Rectal smooth muscle tissue (tissue), 1 donor: Measurements from ENCODE around the gene TMED1.
"Not testable (repeated sequence)": the region's sequence is repeated elsewhere in the genome, so short reads cannot be mapped to it uniquely, and the experiment has no call there.

ENCODE experiments used
- H3K27ac ChIP-seq: one replicate; pipeline ENCODE4 v1.7.0; 2013; ENCODE audit warnings: low read depth, low read length, inconsistent platforms
- H3K27me3 ChIP-seq: one replicate; pipeline ENCODE4 v1.7.0; 2013; ENCODE audit warnings: low read length; ENCODE audit not compliant: control insufficient read depth, insufficient read depth
- H3K36me3 ChIP-seq: one replicate; pipeline ENCODE4 v1.7.0; 2013; ENCODE audit warnings: low read length; ENCODE audit not compliant: control insufficient read depth, insufficient read depth
- H3K4me1 ChIP-seq: one replicate; pipeline ENCODE4 v1.7.0; 2013; ENCODE audit warnings: low read length; ENCODE audit not compliant: control insufficient read depth, insufficient read depth
- H3K4me3 ChIP-seq: one replicate; pipeline ENCODE4 v1.7.0; 2013; ENCODE audit warnings: low read length
- H3K9ac ChIP-seq: one replicate; pipeline ENCODE4 v1.7.0; 2013; ENCODE audit warnings: low read length

TMED1 gene

DNA sequence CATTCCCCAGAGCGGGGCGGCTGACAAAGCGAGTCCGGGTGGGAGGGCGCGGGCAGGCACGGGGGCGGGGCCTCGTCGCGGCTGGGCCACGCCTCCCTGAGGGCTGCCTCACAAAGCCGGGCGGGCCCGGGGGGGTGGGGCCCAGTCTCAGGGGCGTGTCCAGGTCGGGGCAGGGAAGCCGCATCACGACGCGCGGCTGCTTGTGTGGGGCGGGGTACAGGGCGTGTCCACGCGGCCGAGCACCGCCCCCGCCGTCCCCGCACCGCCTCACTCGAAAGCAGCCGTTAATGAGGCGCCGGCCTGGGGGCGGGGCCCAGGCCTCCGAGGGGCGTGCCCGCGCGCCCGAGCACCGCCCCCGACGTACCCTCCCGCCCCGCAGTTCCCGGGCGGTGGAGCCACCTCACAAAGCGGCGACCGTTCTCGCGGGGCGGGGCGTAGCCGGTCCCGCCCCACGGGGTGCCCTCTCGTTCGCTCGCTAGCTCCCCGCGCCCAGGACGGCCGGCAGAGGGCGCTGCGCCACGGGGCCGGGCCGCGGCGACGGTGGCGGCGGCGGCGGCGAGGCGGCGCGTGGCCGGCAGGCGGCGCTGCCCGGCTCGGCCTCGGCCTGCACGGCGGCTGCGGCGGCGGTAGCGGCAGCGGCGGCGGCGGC, 35.1 kb upstream of the TMED1 start, which contains the start of gene CARM1:
Gene CARM1, plus strand, starts transcription at position 599 of the 649 bp plus-strand sequence. CDS start 150 bp downstream, outside the sequence.
- Histone ChIP-seq H3K9ac (peak within 1 kb of the TSS; percentile 90), H3K27me3 (no peaks in the 10 kb centered on the region), H3K27ac (peak within 1 kb of the TSS; percentile 87), H3K4me3 (peak within 1 kb of the TSS; percentile 92), H3K4me1 (no peaks in the 10 kb centered on the region), H3K36me3 (no peaks in the 10 kb centered on the region)

DNA sequence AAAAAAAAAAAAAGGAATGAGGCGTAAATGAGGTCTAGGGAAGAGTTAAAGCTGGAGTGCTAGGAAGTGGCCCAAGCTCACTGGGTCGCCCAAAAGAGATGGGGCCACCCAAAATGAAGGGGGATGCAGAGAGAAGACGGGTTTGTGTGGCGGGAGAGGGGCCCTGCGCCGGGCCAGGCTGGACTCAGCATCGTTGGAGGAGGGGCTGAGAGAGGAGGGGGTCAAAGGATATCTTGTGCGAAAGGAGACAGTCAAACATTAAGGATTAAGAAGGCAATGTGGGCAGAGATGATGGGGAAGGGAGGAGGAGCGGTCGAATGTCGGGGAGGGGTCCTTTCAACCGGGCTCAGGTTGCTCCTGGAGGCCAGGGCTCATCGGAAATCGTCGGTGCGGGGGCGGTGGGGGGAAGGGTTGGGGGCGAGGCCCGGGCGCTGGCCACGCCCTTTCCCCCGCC, 34.5 kb upstream of the TMED1 start:
- H3K9ac ChIP-seq = no peak overlapping the region
- H3K36me3 ChIP-seq = no peaks in the 10 kb centered on the region
- H3K27me3 ChIP-seq = no peaks in the 10 kb centered on the region
- no peaks in the 10 kb centered on the region for H3K4me1 ChIP-seq
- H3K4me3 ChIP-seq = peak overlapping the region; percentile 92
- peak overlapping the region; percentile 87 for H3K27ac ChIP-seq

DNA sequence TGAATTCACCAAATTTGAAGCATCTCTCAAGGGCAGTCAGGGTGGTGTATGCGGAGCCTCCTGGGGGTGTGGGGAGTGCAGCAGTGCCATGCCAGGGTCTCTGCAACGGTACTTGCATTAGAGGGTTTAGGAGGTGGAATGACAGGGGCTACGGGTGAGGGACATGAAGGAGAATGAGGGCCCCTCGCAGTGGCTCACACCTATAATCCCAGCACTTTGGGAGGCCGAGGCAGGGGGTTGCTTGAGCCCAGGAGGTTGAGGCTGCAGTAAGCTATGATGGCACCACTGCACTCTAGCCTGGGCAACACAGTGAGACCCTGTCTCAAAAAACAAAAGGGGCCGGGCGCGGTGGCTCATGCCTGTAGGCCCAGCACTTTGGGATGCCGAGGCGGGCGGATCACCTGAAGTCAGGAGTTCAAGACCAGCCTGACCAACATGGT, 33.9 kb upstream of the TMED1 start:
- not testable (repeated sequence) for H3K9ac ChIP-seq, H3K27me3 ChIP-seq, H3K4me3 ChIP-seq, H3K36me3 ChIP-seq, H3K4me1 ChIP-seq, H3K27ac ChIP-seq

DNA sequence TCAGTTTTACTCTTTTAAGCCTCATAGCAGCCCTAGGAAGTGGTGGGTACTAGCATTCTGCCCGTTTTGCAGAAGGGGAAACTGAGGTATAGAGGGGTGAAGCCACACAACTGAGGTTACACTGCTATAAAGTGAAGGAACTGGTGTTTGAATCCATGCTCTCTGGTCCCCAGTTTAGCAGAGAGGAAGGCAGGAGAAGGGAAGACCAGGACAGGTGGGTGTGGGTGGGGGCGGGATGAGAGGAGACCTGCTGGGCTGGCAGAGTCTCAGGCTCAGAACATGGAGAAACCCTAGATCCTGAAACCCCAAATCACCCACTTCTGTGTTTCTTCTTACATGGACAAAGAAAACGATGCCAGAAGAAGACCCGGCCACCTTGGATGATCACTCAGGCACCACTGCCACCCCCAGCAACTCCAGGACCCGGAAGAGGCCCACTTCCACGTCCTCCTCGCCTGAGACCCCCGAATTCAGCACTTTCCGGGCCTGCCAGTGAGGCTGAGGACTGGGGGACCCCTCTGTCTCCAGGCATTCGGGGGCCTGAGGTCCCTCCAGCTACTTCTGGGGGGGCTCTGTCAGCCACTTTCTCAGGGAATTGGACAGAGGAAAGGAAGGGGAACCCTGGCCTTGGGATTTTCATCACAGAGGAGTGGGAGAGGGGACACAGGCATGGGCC, 33.0 kb upstream of the TMED1 start:
- no peak overlapping the region for H3K9ac ChIP-seq
- no peaks in the 10 kb centered on the region for H3K4me1 ChIP-seq
- H3K4me3 ChIP-seq = no peak overlapping the region
- H3K27ac ChIP-seq = no peak overlapping the region
- no peaks in the 10 kb centered on the region for H3K27me3 ChIP-seq
- H3K36me3 ChIP-seq = no peaks in the 10 kb centered on the region

DNA sequence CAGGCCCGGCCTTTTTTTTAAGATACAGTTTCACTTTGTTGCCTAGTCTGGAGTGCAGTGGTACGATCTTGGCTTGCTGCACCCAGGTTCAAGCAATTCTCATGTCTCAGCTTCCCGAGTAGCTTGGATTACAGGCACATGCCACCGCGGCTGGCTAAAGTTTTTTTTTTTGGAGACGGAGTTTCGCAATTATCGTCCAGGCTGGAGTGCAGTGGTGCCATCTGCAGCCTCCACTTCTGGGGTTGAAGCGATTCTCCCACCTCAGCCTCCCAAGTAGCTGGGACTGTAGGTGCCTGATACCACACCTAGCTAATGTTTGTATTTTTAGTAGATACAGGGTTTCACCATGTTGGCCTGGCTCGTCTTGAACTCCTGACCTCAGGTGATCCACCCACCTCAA, 30.5 kb upstream of the TMED1 start:
- no peak overlapping the region for H3K27ac ChIP-seq
- H3K4me1 ChIP-seq = no peaks in the 10 kb centered on the region
- no peak overlapping the region for H3K4me3 ChIP-seq
- no peaks in the 10 kb centered on the region for H3K36me3 ChIP-seq
- no peaks in the 10 kb centered on the region for H3K27me3 ChIP-seq
- H3K9ac ChIP-seq = no peak overlapping the region

DNA sequence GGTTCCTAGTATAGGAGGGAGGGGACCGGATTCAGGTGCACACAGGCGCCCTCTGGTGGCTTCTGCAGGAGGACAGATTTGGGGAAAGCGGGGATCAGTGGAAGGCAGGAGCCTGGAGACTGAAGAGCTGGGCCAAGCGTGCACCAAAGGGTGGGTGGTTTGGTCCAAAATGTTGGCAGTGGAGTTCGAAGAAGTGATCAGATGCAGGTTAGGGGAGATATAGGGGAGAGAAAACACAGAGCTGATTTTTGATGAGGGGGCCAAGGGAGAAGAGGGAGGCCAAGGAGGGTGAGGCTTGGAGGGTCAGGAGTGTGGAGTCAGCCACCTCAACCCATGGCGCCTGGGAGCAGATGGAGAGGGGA, 28.5 kb upstream of the TMED1 start:
- Histone ChIP-seq H3K9ac (no peak overlapping the region), H3K27ac (no peak overlapping the region), H3K4me1 (no peaks in the 10 kb centered on the region)

DNA sequence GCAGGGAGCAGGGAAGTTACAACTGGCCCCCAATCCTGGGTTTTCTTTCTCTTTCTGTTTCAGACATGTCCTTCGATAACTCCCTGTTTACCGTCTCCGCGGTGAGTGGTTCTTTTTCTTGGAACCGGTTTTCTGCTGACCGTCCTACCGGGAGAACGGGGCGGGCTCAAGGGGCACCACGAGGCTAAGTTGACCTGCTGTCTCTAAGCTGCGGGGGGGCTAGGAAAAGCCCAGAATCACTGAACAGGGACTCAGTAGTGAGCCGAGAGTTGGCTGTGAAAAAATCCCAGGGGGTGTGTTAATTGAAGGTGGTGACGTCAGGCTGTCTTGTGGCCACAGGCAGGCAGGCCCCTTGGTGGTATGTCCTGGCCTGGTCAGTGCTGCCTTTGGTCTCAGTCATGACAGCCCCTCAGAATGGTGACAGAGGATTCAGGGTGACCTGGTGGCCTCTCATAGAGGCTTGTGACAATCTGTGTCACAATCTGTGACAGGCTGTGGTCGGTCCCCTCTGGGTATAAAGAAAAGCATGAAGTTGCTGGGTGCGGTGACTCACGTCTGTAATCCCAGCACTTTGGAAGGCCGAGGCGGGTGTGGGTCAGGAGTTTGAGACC, 27.2 kb upstream of the TMED1 start:
- no peaks in the 10 kb centered on the region for H3K36me3 ChIP-seq
- no peak overlapping the region for H3K9ac ChIP-seq
- no peak overlapping the region for H3K4me3 ChIP-seq
- no peak overlapping the region for H3K27ac ChIP-seq
- H3K27me3 ChIP-seq = no peaks in the 10 kb centered on the region
- no peaks in the 10 kb centered on the region for H3K4me1 ChIP-seq

More for the DNA sequence above, 28.5 kb upstream of the TMED1 start:
- Histone ChIP-seq H3K4me3 (peak overlapping the region; percentile 49), H3K27me3 (no peaks in the 10 kb centered on the region), H3K36me3 (no peaks in the 10 kb centered on the region)

DNA sequence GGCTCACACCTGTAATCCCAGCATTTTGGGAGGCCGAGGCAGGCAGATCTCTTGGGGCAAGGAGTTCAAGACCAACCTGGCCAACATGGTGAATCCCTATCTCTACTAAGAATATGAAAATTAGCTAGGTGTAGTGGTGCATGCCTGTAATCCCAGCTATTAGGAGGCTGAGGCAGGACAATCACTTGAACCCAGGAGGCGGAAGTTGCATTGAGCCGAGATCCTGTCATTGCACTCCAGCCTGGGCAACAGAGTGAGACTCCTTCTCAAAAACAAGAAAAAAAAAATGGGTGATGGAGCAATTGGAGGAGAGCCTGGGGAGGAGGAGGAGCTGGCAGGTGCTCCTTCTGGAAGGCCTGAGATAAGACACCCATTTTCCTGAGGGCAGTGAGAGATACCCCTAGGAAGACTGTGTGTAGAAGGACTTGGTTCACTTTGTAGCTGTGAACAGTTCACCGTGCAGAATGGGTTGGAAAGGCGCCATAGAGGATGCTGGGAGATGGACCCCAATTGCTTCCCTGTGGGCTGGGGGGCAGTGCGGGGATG, 26.6 kb upstream of the TMED1 start:
- H3K4me1 ChIP-seq = no peaks in the 10 kb centered on the region
- H3K4me3 ChIP-seq = no peak overlapping the region
- H3K27ac ChIP-seq = no peak overlapping the region
- no peaks in the 10 kb centered on the region for H3K36me3 ChIP-seq
- H3K9ac ChIP-seq = no peak overlapping the region
- H3K27me3 ChIP-seq = no peaks in the 10 kb centered on the region

DNA sequence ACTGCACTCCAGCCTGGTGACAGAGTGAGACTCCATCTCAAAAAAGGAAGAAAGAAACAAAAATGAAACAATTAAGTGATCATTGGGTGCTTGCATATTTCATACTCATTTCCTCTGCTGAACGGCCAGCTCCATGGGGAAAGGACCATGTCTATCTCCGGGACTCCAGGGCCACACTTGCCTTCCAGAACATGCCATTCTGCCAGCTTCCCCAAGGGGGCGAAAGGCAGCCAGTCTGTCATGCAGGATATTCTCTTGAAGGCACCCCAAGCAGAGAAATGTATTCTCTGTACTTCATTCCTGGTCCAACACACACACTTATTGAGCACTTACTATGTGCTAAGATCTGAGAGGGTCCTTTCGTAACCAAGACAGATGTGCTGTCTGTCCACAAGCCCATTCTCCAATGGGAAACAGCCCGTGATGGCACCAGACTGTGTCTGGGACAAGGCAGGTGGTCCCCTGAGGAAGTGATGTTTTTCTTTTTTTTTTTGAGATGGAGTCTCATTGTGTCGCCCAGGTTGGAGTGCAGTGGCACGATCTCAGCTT, 25.2 kb upstream of the TMED1 start:
- no peak overlapping the region for H3K27ac ChIP-seq
- no peaks in the 10 kb centered on the region for H3K36me3 ChIP-seq
- no peak overlapping the region for H3K9ac ChIP-seq
- H3K27me3 ChIP-seq = no peaks in the 10 kb centered on the region
- H3K4me1 ChIP-seq = no peaks in the 10 kb centered on the region
- no peak overlapping the region for H3K4me3 ChIP-seq

DNA sequence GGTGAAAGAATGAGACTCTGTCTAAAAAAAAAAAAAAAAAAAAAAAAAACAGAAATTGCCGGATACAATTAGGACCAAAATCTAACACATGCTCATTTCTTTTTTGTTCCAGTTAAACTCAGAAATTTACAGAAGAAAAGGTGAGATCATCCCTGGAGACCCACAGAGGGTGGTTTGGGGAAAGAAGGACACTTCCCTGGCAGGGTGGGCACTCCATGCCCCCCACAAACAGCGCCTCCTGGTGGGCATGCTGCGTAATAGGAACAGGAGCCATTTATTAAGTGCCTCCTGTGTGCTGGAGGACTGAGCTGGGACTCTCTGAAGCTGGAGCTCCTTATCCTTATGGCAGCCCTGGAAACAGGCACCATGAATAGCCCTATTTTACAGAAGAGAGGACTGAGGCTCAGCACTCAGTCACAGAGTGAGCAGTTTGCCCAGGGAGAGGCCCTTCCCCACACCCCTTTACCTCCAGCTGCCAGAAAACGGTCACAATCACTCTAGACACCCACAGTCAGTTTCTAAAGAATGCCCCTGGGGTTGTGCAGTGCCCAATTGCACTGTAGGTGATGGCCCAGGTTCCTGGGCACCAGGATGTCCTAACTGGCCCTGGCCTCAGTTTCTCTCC, 22.3 kb upstream of the TMED1 start:
- no peaks in the 10 kb centered on the region for H3K4me1 ChIP-seq
- H3K27ac ChIP-seq = no peak overlapping the region
- H3K4me3 ChIP-seq = no peak overlapping the region
- no peak overlapping the region for H3K9ac ChIP-seq
- no peaks in the 10 kb centered on the region for H3K27me3 ChIP-seq
- no peaks in the 10 kb centered on the region for H3K36me3 ChIP-seq

DNA sequence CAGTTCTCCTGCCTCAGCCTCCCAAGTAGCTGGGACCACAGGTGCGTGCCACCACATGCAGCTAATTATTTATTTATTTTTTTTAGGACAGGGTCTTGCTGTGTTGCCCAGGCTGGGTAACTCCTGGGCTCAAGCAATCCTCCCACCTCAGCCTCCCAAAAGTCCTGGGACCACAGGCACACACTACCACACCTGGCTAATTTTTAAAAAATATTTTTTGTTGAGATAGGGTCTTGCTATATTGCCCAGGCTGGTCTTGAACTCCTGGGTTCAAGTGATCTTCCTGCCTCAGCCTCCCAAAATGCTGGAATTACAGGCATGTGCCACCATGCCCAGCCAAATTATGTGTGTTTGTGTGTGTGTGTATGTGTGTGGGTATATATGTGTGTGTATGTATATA, 20.9 kb upstream of the TMED1 start:
- not testable (repeated sequence) for H3K27me3 ChIP-seq, H3K9ac ChIP-seq, H3K4me1 ChIP-seq

DNA sequence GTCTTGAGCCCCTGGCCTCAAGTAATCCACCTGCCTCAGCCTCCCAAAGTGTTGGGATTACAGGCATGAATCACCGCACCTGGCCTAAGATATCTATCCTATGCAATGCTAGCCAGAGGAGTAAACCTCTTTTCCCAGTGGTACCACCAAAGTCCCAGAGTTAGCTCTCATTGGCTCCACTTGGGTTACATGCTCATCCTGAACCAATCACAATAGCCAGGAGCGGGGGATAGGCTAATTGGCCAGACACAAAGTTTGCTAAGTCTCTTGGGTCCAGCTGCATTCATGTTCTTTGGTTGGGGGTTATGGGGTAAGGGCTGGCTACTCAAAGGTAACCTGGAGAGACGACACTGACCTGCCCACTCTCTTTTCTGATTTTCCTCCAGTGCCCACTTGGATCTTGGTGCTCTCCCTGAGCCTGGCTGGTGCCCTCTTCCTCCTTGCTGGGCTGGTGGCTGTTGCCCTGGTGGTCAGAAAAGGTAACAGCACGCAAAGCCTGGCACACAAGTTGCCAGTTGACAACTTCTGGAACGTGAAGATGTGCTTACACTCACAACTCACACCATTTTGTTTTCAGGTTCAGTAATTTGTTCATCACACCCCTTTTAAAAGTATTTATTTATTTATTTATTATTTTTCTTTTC, 20.0 kb upstream of the TMED1 start:
- H3K9ac ChIP-seq = no peak overlapping the region
- H3K4me3 ChIP-seq = no peak overlapping the region
- H3K4me1 ChIP-seq = no peaks in the 10 kb centered on the region

More for the DNA sequence above, 20.9 kb upstream of the TMED1 start:
- not testable (repeated sequence) for H3K36me3 ChIP-seq, H3K4me3 ChIP-seq, H3K27ac ChIP-seq

More for the DNA sequence above, 20.0 kb upstream of the TMED1 start:
- H3K36me3 ChIP-seq = no peaks in the 10 kb centered on the region
- no peaks in the 10 kb centered on the region for H3K27me3 ChIP-seq
- no peak overlapping the region for H3K27ac ChIP-seq
